Colonic mucosa (tissue), 4 donors: ENCODE measurements around the gene MESP1. TPM values are rescaled to one million over a fixed set of nuclear protein-coding genes. Genes with fewer than 3 reads are reported as not detected.

Experiments
- DNase-seq: peaks from one replicate; pipeline ENCODE4 v3.0.0-alpha.2; 2020
- H3K27ac ChIP-seq: fragments of 200-600 bp; one replicate; pipeline ENCODE4 v1.8.0; 2021
- H3K27me3 ChIP-seq: fragments of 200-600 bp; one replicate; pipeline ENCODE4 v1.8.0; 2021
- H3K36me3 ChIP-seq: fragments of 200-600 bp; one replicate; pipeline ENCODE4 v1.8.0; 2021
- H3K4me1 ChIP-seq: fragments of 200-600 bp; one replicate; pipeline ENCODE4 v1.8.0; 2021; ENCODE audit warnings: mild to moderate bottlenecking
- H3K4me3 ChIP-seq: fragments of 200-600 bp; one replicate; pipeline ENCODE4 v1.8.0; 2021
- H3K9ac ChIP-seq, 2 donors: one replicate each; pipeline ENCODE4 v1.7.0; 2013; ENCODE audit warnings: control low read depth in 2 of 2, low read depth in 2 of 2, low read length in 2 of 2
- H3K9me3 ChIP-seq: fragments of 200-600 bp; one replicate; pipeline ENCODE4 v1.8.0; 2021
- intact Hi-C: fragments of 100-400 bp; cut with DNase I; formaldehyde crosslinking; loops from one replicate; pipeline ENCODE4 v1.14.1; 2022
- total RNA-seq, 2 donors: library from RNA; stranded (reverse); fragmentation: NEBNext Ultra II Directional in 1 of 2; extraction: Animal tissue kit (Norgen Biotek cat#: 25700) in 1 of 2; gene quantifications; one replicate each; pipeline ENCODE4 v1.2.1, GENCODE V29; 2021
- TF ChIP-seq, protein P1 (sequence below): fragments of 200-600 bp; IDR thresholded peaks from one replicate; pipeline ENCODE4 v1.8.0; 2022; ENCODE audit warnings: antibody characterized with exemption, mild to moderate bottlenecking
- donor health status: healthy.
- donor health status: DM: no; HTN: no; CAD: no.
- donor health status: DM: no; HTN: no; CAD: no.

MESP1 gene
- total RNA-seq, 2 donors from 2014 or later = 10.5 to 11.1 TPM

DNA sequence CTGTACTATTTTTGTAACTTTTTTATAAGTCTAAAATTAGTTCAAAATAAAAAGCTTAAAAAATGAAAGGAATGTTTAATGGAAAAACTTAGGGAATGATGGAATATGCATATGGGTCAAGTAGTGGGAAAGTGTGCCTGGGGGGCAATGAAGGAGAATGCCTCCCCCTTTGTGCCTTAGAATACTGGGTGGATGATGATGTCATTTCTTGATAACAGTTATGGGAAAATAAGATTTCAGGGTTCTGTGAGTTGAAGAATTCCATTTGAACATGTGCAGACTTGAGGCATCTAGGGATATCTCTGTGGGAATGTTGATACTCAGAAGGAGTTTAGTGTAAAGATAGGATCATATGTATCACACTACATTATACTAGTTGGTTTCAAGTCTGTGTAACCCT lies 46.6 kb downstream of the MESP1 start:
- TF ChIP-seq, protein P1, sequence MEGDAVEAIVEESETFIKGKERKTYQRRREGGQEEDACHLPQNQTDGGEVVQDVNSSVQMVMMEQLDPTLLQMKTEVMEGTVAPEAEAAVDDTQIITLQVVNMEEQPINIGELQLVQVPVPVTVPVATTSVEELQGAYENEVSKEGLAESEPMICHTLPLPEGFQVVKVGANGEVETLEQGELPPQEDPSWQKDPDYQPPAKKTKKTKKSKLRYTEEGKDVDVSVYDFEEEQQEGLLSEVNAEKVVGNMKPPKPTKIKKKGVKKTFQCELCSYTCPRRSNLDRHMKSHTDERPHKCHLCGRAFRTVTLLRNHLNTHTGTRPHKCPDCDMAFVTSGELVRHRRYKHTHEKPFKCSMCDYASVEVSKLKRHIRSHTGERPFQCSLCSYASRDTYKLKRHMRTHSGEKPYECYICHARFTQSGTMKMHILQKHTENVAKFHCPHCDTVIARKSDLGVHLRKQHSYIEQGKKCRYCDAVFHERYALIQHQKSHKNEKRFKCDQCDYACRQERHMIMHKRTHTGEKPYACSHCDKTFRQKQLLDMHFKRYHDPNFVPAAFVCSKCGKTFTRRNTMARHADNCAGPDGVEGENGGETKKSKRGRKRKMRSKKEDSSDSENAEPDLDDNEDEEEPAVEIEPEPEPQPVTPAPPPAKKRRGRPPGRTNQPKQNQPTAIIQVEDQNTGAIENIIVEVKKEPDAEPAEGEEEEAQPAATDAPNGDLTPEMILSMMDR = no peak
- Histone ChIP-seq H3K9me3 (no peaks in the 10 kb centered on the region), H3K27ac (no peak overlapping the region), H3K9ac (no peak overlapping the region), H3K4me1 (no peaks in the 10 kb centered on the region), H3K4me3 (no peak overlapping the region), H3K36me3 (no peaks in the 10 kb centered on the region), H3K27me3 (no peaks in the 10 kb centered on the region)
- intact Hi-C loops = no loop called here
- no peak for DNase-seq

Other genes starting within 250 kb of the MESP1 start
- 10 to 100 TPM in 1 of 2 donors, 1 to 10 TPM in 1; 2.9 to 14.6 TPM for gene TICRR, start 175.8 kb downstream of the MESP1 start, total RNA-seq
- gene KIF7, start 95.8 kb downstream of the MESP1 start, total RNA-seq = 1 to 10 TPM; 1.1 to 1.2 TPM
- gene PLIN1, start 71.9 kb downstream of the MESP1 start, total RNA-seq = 1 to 10 TPM in 1 of 2 donors, under 1 TPM in 1; 0.90 to 1.2 TPM
- gene PEX11A, start 60.5 kb downstream of the MESP1 start, total RNA-seq = 10 to 100 TPM; 14.7 to 19.0 TPM
- gene WDR93, start 60.4 kb downstream of the MESP1 start, total RNA-seq = under 1 TPM in 1 of 2 donors, not detected in 1; 0.13 TPM
- 1 to 10 TPM in 1 of 2 donors, under 1 TPM in 1; 0.45 to 5.4 TPM for gene MESP2, start 25.1 kb upstream of the MESP1 start, total RNA-seq
- 100 to 1,000 TPM; 216 to 567 TPM for gene ANPEP, start 63.6 kb upstream of the MESP1 start, total RNA-seq
- gene AP3S2, start 142.7 kb upstream of the MESP1 start, total RNA-seq = 10 to 100 TPM; 44.5 to 48.6 TPM
- gene ARPIN, start 161.7 kb upstream of the MESP1 start, total RNA-seq = 10 to 100 TPM; 31.7 to 36.7 TPM